WTC11 (cell line): ENCODE results near the gene GH1.
"Not testable (repeated sequence)": the region's sequence is repeated elsewhere in the genome, so short reads cannot be mapped to it uniquely, and the experiment has no call there.

ENCODE experiments used
- TF ChIP-seq, protein P1 (sequence below): fragments of 200-600 bp; IDR thresholded peaks from 2 replicates; pipeline ENCODE4 v1.8.0; 2022; ENCODE audit warnings: antibody characterized with exemption
- TF ChIP-seq, protein P2 (sequence below): sonication (generic); formaldehyde crosslinking; IDR thresholded peaks from 2 replicates; pipeline ENCODE4 v1.8.0; 2023; ENCODE audit warnings: missing genetic modification reagents, mild to moderate bottlenecking, borderline replicate concordance

DNA sequence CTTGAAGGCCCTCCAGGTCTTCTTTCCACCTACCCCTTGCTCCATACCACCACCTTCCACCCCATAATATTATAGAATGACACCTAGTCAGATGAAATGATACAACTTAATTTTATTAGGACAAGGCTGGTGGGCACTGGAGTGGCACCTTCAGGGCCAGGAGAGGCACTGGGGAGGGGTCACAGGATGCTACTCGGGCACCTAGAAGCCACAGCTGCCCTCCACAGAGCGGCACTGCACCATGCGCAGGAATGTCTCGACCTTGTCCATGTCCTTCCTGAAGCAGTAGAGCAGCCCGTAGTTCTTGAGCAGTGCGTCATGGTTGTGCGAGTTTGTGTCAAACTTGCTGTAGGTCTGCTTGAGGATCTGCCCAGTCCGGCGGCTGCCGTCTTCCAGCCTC, 23.8 kb downstream of the GH1 start:
- TF ChIP-seq, protein P1, sequence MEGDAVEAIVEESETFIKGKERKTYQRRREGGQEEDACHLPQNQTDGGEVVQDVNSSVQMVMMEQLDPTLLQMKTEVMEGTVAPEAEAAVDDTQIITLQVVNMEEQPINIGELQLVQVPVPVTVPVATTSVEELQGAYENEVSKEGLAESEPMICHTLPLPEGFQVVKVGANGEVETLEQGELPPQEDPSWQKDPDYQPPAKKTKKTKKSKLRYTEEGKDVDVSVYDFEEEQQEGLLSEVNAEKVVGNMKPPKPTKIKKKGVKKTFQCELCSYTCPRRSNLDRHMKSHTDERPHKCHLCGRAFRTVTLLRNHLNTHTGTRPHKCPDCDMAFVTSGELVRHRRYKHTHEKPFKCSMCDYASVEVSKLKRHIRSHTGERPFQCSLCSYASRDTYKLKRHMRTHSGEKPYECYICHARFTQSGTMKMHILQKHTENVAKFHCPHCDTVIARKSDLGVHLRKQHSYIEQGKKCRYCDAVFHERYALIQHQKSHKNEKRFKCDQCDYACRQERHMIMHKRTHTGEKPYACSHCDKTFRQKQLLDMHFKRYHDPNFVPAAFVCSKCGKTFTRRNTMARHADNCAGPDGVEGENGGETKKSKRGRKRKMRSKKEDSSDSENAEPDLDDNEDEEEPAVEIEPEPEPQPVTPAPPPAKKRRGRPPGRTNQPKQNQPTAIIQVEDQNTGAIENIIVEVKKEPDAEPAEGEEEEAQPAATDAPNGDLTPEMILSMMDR = not testable (repeated sequence)
- TF ChIP-seq, protein P2, sequence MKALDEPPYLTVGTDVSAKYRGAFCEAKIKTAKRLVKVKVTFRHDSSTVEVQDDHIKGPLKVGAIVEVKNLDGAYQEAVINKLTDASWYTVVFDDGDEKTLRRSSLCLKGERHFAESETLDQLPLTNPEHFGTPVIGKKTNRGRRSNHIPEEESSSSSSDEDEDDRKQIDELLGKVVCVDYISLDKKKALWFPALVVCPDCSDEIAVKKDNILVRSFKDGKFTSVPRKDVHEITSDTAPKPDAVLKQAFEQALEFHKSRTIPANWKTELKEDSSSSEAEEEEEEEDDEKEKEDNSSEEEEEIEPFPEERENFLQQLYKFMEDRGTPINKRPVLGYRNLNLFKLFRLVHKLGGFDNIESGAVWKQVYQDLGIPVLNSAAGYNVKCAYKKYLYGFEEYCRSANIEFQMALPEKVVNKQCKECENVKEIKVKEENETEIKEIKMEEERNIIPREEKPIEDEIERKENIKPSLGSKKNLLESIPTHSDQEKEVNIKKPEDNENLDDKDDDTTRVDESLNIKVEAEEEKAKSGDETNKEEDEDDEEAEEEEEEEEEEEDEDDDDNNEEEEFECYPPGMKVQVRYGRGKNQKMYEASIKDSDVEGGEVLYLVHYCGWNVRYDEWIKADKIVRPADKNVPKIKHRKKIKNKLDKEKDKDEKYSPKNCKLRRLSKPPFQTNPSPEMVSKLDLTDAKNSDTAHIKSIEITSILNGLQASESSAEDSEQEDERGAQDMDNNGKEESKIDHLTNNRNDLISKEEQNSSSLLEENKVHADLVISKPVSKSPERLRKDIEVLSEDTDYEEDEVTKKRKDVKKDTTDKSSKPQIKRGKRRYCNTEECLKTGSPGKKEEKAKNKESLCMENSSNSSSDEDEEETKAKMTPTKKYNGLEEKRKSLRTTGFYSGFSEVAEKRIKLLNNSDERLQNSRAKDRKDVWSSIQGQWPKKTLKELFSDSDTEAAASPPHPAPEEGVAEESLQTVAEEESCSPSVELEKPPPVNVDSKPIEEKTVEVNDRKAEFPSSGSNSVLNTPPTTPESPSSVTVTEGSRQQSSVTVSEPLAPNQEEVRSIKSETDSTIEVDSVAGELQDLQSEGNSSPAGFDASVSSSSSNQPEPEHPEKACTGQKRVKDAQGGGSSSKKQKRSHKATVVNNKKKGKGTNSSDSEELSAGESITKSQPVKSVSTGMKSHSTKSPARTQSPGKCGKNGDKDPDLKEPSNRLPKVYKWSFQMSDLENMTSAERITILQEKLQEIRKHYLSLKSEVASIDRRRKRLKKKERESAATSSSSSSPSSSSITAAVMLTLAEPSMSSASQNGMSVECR (CRISPR knock-in tag) = not testable (repeated sequence)
